OCI-LY3 (cell line): ENCODE measurements around the gene SNED1.

ENCODE experiments used
- EZH2phosphoT487 ChIP-seq: fragments of 200-600 bp; shearing (Covaris generic); IDR thresholded peaks from 2 replicates; pipeline ENCODE4 v1.6.1; 2018; ENCODE audit warnings: antibody characterized with exemption, mixed run types, low read depth
- TF ChIP-seq, protein P1 (sequence below): fragments of 200-600, 300-600 bp; sonication (generic); IDR thresholded peaks from 2 replicates; pipeline ENCODE4 v1.5.1; 2014; ENCODE audit warnings: antibody characterized with exemption, low read length, low read depth

DNA sequence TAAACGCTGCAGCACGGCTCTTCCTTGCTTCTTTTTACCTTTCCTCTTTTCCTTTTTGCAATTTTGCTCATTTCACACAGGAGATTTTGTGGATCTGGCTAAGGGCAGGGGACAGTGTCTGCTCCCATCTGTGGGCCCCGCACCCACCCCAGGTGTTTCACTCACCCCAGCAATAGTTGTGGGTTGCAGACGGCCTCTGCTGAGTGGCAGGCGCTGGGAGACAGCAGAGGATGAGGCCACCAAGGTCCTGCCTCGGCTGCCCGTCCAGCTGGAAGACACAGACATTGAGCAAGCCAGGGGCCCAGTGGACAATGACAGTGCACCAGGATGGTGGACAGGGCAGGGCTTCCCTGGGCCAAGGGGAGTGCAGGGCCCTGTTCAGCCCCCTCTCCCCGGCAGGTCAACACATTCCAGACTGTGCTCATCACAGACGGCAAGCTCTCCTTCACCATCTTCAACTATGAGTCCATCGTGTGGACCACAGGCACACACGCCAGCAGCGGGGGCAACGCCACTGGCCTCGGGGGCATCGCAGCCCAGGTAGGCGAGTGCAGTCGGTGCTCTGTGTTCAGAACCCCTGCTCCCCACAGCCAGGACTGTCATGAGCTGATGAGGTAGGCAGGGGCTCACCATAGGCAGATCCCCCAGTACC, 35.0 kb downstream of the SNED1 start:
- TF ChIP-seq, protein P1, sequence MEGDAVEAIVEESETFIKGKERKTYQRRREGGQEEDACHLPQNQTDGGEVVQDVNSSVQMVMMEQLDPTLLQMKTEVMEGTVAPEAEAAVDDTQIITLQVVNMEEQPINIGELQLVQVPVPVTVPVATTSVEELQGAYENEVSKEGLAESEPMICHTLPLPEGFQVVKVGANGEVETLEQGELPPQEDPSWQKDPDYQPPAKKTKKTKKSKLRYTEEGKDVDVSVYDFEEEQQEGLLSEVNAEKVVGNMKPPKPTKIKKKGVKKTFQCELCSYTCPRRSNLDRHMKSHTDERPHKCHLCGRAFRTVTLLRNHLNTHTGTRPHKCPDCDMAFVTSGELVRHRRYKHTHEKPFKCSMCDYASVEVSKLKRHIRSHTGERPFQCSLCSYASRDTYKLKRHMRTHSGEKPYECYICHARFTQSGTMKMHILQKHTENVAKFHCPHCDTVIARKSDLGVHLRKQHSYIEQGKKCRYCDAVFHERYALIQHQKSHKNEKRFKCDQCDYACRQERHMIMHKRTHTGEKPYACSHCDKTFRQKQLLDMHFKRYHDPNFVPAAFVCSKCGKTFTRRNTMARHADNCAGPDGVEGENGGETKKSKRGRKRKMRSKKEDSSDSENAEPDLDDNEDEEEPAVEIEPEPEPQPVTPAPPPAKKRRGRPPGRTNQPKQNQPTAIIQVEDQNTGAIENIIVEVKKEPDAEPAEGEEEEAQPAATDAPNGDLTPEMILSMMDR: no peak
- TF ChIP-seq EZH2phosphoT487: no peak
